GM13977 (cell line): ENCODE data around the gene IZUMO4.
"Not testable (repeated sequence)": the region's sequence is repeated elsewhere in the genome, so short reads cannot be mapped to it uniquely, and the experiment has no call there.

Experiments used
- DNase-seq: peaks from one replicate; pipeline ENCODE4 v3.0.0; 2012; ENCODE audit warnings: low spot score
- CTCF ChIP-seq: IDR thresholded peaks from 2 replicates; pipeline ENCODE4 v1.5.1; 2012; ENCODE audit warnings: mild to moderate bottlenecking, control low read depth; ENCODE audit not compliant: insufficient read depth; ENCODE audit errors: extremely low read depth, missing control alignments
- in situ Hi-C: fragments of 300-500 bp; cut with MboI; formaldehyde crosslinking; loops from one replicate; pipeline ENCODE4 v1.12.0; 2022; ENCODE audit warnings: low sequenced_read_pairs, low pct_unique_long_range_greater_than_20kb, mixed read lengths, inconsistent platforms; ENCODE audit not compliant: unreplicated experiment

Gene IZUMO4

GRCh38 chr19:2127758-2128157 lies 31.0 kb downstream of the IZUMO4 start:
- no peak for TF ChIP-seq CTCF
- no peak for DNase-seq
- in situ Hi-C loops: no loop called here

GRCh38 chr19:2128252-2128651 lies 31.5 kb downstream of the IZUMO4 start:
- in situ Hi-C loops, DNase-seq: not testable (repeated sequence)

DNA sequence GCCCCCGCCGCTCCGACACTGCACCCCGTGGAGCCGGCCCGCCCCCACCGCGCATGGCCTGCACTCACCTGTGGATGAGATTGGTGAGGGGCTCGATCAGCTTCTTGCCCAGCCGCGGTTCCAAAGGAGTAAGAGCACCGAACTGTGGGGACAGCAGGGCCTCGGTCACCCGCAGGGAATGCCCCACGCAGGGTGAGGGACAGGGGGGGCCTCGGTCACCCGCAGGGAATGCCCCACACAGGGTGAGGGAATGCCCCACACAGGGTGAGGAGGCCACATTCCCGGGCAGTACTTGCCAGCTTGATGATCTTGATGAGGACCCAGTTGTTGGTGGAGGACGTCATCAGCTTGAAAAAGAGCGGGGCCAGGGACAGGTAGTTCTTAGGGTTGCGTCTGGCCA lies 32.3 kb downstream of the IZUMO4 start:
- DNase-seq: no peak
- in situ Hi-C loops: no loop called here
- no peak for TF ChIP-seq CTCF

GRCh38 chr19:2129486-2129885 lies 32.8 kb downstream of the IZUMO4 start:
- no peak for TF ChIP-seq CTCF
- no peak for DNase-seq
- in situ Hi-C loops: no loop called here

GRCh38 chr19:2129892-2130770 lies 33.4 kb downstream of the IZUMO4 start:
- in situ Hi-C loops: no loop called here
- TF ChIP-seq CTCF: no peak
- no peak for DNase-seq

DNA sequence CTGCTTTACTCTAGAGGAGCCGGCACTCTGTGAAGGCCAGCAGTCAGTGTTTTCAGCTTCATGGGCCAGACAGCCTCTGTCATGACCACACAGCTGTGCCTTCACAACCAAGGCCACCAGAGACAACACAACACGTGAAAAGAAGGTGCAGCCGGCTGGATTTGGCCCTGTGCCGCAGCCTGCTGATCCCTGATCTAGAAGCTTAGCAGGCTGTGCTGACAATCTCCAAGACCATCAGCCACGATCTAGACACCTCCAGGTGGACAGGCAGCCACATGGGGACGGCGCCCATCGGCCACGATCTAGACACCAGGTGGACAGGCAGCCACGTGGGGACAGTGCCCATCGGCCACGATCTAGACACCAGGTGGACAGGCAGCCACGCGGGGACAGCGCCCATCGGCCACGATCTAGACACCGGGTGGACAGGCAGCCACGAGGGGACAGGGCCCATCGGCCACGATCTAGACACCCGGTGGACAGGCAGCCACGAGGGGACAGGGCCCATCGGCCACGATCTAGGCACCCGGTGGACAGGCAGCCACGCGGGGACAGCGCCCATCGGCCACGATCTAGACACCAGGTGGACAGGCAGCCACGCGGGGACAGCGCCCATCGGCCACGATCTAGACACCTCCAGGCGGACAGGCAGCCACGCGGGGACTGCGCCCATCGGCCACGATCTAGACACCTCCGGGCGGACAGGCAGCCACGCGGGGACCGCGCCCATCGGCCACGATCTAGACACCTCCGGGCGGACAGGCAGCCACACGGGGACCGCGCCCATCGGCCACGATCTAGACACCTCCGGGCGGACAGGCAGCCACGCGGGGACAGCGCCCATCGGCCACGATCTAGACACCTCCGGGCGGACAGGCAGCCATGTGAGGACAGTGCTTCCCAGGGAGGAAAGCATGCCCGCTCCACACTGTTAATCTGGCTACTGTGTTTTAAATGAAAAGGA lies 34.6 kb downstream of the IZUMO4 start:
- in situ Hi-C loops, DNase-seq: not testable (repeated sequence)

DNA sequence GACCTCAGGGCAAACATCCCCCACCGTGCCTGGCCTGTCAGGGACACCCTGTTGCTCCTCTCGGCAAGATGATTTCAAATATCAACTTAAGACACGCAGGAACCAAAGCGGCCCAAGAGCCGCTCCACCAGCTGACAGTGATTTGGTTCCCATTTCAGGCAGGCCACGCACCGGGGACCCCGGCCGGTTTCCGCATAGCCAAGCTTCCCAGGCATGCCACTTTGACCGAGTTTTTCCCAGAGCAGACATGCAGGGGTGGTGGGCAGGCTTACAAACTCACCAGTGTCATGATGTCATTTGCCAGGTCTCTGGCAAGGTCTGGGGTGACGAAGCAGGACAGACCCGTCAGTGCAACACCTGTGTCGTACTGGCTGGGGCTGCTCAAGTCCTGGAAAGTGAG lies 35.5 kb downstream of the IZUMO4 start:
- no peak for TF ChIP-seq CTCF
- no peak for DNase-seq
- in situ Hi-C loops: no loop called here
